Natural killer cell (primary cell): Measurements from ENCODE around the gene SART1. TPM values are rescaled to one million over a fixed set of nuclear protein-coding genes. Genes with fewer than 3 reads are reported as not detected.

Experiments used
- ATAC-seq, 3 donors: fragments of 150-1000 bp in 2 of 3; fragments of 200-7000 bp in 1 of 3; cut with Tn5 transposase; 1 replicate in 1 of 3; 2 replicates in 2 of 3; pipeline ENCODE4 v1.10.0; 2021; ENCODE audit warnings: mild to moderate bottlenecking in 2 of 3, moderate library complexity in 2 of 3
- DNase-seq, 2 donors: peaks; one replicate each; pipeline versions ENCODE4 v3.0.0 to v3.0.0-alpha.2; 2013 to 2021; ENCODE audit warnings: mixed read lengths in 1 of 2
- H3K27ac ChIP-seq: one replicate; pipeline ENCODE4 v1.5.1; 2013; ENCODE audit warnings: mild to moderate bottlenecking, low read length
- H3K27me3 ChIP-seq: one replicate; pipeline ENCODE4 v1.6.1; 2013; ENCODE audit warnings: low read length; ENCODE audit not compliant: control insufficient read depth, insufficient read depth
- H3K36me3 ChIP-seq: one replicate; pipeline ENCODE4 v1.6.1; 2013; ENCODE audit warnings: low read length; ENCODE audit not compliant: control insufficient read depth, insufficient read depth
- H3K4me1 ChIP-seq: one replicate; pipeline ENCODE4 v1.6.1; 2013; ENCODE audit warnings: low read length; ENCODE audit not compliant: control insufficient read depth, insufficient read depth
- H3K4me3 ChIP-seq: one replicate; pipeline ENCODE4 v1.5.1; 2013; ENCODE audit warnings: low read length
- H3K9me3 ChIP-seq: one replicate; pipeline ENCODE4 v1.6.1; 2013; ENCODE audit warnings: low read length; ENCODE audit not compliant: control insufficient read depth, insufficient read depth
- H3K27ac Mint-ChIP-seq, 2 donors: one replicate each; pipeline ENCODE4 v1.8.0; 2022; ENCODE audit warnings: mild to moderate bottlenecking in 2 of 2, mixed read lengths in 2 of 2, moderate library complexity in 1 of 2
- H3K27me3 Mint-ChIP-seq, 2 donors: one replicate each; pipeline ENCODE4 v1.8.0; 2022; ENCODE audit warnings: low read depth in 2 of 2, mixed read lengths in 2 of 2
- H3K36me3 Mint-ChIP-seq: one replicate; pipeline ENCODE4 v1.8.0; 2022; ENCODE audit warnings: mixed read lengths
- H3K4me1 Mint-ChIP-seq, 2 donors: one replicate each; pipeline ENCODE4 v1.8.0; 2022; ENCODE audit warnings: mixed read lengths in 2 of 2
- H3K4me3 Mint-ChIP-seq: one replicate; pipeline ENCODE4 v1.8.0; 2022; ENCODE audit warnings: mild to moderate bottlenecking, moderate library complexity, mixed read lengths
- H3K9me3 Mint-ChIP-seq, 2 donors: one replicate each; pipeline ENCODE4 v1.8.0; 2022; ENCODE audit warnings: mixed read lengths in 2 of 2
- WGBS: methylation state at CpG from one replicate; pipeline ENCODE4 v1.1.7; 2013; ENCODE audit warnings: missing lambda C conversion rate; ENCODE audit not compliant: insufficient coverage; 5-methylcytosine and 5-hydroxymethylcytosine counted together
- intact Hi-C: fragments of 100-400 bp; cut with micrococcal nuclease; formaldehyde crosslinking; loops from one replicate; pipeline ENCODE4 v1.14.2; 2022
- total RNA-seq, 4 donors: library from RNA; stranded (reverse); fragments of 120-200 nt in 1 of 4; gene quantifications; one replicate each; pipeline versions ENCODE4 v1.2.3 to v1.2.4, GENCODE V29; 2013 to 2022
- TF ChIP-seq, protein P1 (sequence below): fragments of 200-600 bp; IDR thresholded peaks from one replicate; pipeline ENCODE4 v1.8.0; 2022; ENCODE audit warnings: antibody characterized with exemption

Gene SART1
- total RNA-seq, 3 donors from 2014 or later (not counting 1 experiment from before 2014, with no cell fraction given), result 103 to 123 (median 115) TPM

DNA sequence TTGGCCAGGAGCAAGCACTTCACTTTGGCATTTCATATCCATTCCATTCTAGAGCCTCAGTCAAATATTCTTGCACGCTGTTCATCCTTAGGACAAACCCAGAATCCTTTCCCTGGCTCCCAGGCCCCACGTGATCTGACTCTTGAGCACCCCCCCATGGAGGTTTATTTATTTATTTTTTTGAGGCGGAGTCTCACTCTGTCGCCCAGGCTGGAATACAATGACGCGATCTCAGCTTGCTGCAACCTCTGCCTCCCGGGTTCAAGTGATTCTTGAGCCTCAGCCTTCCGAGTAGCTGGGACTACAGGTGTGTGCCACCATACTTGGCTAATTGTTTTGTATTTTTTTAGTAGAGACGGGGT lies 29.0 kb upstream of the SART1 start:
- Histone ChIP-seq H3K27me3 (no peaks in the 10 kb centered on the region), H3K36me3 (no peaks in the 10 kb centered on the region), H3K4me3 (no peak overlapping the region), H3K4me1 (peaks cover 30% of the 10 kb centered on the region), H3K27ac (no peak overlapping the region), H3K9me3 (no peaks in the 10 kb centered on the region)
- DNase-seq, result peak in 1 of 2 donors; percentile 34
- no peak for ATAC-seq
- Mint-ChIP-seq H3K9me3 (no peaks in the 10 kb centered on the region), H3K36me3 (no peaks in the 10 kb centered on the region), H3K27ac (peak overlapping the region in 1 of 2 donors; percentile 29), H3K4me3 (no peak overlapping the region), H3K4me1 (peaks cover 16 to 31% of the 10 kb centered on the region in 2 donors), H3K27me3 (no peaks in the 10 kb centered on the region)
- WGBS, result 74% methylated on average over 9 of the region's 9 CpGs
- TF ChIP-seq, protein P1, sequence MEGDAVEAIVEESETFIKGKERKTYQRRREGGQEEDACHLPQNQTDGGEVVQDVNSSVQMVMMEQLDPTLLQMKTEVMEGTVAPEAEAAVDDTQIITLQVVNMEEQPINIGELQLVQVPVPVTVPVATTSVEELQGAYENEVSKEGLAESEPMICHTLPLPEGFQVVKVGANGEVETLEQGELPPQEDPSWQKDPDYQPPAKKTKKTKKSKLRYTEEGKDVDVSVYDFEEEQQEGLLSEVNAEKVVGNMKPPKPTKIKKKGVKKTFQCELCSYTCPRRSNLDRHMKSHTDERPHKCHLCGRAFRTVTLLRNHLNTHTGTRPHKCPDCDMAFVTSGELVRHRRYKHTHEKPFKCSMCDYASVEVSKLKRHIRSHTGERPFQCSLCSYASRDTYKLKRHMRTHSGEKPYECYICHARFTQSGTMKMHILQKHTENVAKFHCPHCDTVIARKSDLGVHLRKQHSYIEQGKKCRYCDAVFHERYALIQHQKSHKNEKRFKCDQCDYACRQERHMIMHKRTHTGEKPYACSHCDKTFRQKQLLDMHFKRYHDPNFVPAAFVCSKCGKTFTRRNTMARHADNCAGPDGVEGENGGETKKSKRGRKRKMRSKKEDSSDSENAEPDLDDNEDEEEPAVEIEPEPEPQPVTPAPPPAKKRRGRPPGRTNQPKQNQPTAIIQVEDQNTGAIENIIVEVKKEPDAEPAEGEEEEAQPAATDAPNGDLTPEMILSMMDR, result no peak
- intact Hi-C loops, result no loop called here

DNA sequence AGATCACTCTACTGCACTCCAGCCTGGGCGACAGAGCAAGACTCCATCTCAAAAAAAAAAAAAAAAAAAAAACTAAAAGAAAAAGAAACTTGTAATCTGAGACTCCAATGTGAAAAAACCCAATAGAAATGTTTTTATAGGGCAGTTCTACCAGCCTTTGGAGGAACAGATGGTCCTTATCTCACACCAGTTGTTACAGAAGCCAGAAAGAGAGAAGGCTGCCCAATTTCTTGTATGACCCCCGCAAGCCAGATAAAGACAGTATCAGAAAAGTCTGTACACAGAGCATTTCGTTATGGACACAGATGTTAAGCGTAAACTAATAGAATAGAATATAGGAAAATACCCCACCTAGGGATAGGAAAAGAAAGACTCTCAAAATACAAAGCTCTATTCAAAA lies 27.5 kb upstream of the SART1 start:
- Histone ChIP-seq H3K4me1 (peaks cover 15% of the 10 kb centered on the region), H3K9me3 (no peaks in the 10 kb centered on the region), H3K4me3 (no peak overlapping the region), H3K27me3 (no peaks in the 10 kb centered on the region), H3K36me3 (no peaks in the 10 kb centered on the region), H3K27ac (no peak overlapping the region)
- no peaks in the 10 kb centered on the region for H3K9me3 Mint-ChIP-seq
- H3K4me3 Mint-ChIP-seq, result no peak overlapping the region
- no peaks in the 10 kb centered on the region for H3K27me3 Mint-ChIP-seq
- TF ChIP-seq, protein P1, result no peak
- no CpG with 5 or more reads among the region's 4 CpGs for WGBS
- intact Hi-C loops, result no loop called here
- DNase-seq, result no peak
- no peak overlapping the region for H3K27ac Mint-ChIP-seq
- ATAC-seq, result no peak
- no peaks in the 10 kb centered on the region for H3K36me3 Mint-ChIP-seq
- H3K4me1 Mint-ChIP-seq, result peaks cover 2 to 16% of the 10 kb centered on the region in 2 donors

DNA sequence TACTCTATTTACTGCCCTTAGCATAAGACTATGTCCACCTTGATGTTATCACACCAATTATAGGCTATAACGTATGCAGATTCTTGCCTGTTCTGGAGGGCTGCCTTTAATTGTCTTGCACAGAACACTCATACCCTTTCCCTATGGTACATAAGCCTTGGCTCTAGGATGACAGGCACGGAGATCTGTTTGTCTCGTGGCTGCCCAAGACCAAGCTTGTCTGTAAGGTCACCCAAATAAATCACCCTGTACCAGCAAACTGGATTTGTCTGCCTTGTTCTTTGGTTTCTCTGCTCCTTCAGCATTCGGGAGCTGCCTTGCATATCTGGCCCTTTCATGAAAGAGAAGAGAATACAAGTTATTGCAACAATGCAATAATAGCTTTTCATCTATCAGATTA lies 23.8 kb upstream of the SART1 start:
- Histone ChIP-seq H3K27me3 (no peaks in the 10 kb centered on the region), H3K4me1 (peaks cover 7% of the 10 kb centered on the region), H3K27ac (no peak overlapping the region), H3K36me3 (no peaks in the 10 kb centered on the region), H3K9me3 (no peaks in the 10 kb centered on the region), H3K4me3 (no peak overlapping the region)
- DNase-seq, result no peak
- TF ChIP-seq, protein P1, result no peak
- intact Hi-C loops, result no loop called here
- no peaks in the 10 kb centered on the region for H3K36me3 Mint-ChIP-seq
- no peak overlapping the region for H3K27ac Mint-ChIP-seq
- H3K4me3 Mint-ChIP-seq, result no peak overlapping the region
- H3K4me1 Mint-ChIP-seq, result peaks cover 0 to 6% of the 10 kb centered on the region in 2 donors
- H3K9me3 Mint-ChIP-seq, result no peaks in the 10 kb centered on the region
- no peak for ATAC-seq
- WGBS, result 62% methylated on average over 4 of the region's 4 CpGs
- no peaks in the 10 kb centered on the region for H3K27me3 Mint-ChIP-seq

DNA sequence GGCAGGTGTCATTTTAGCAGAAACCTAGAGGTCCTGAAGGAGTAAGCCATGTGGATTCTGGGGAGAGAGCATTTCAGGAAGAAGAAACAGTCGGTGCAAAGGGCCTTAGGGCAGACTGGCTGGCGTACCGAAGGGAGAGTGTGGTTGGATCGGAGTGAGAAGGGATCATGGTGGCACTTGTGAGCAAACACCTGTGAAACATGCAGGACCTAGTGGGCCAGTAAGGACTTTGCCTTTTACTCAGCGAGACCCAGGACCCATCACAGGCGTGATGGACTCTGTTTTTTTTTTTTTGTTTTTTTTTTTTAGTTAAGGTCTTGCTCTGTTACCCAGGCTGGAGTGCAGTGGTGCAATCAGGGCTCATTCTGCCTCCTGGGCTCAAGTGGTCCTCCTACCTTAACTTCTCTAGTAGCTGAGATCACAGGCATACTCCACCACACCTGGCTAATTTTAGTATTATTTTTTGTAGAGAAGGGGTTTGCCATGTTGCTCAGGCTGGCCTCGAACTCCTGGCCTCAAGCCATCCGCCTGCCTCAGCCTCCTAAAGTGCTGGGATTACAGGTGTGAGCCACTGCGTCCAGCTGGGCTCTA lies 19.7 kb upstream of the SART1 start:
- no peak for ATAC-seq
- Histone ChIP-seq H3K4me3 (no peak overlapping the region), H3K27me3 (no peaks in the 10 kb centered on the region), H3K9me3 (no peaks in the 10 kb centered on the region), H3K27ac (no peak overlapping the region), H3K36me3 (no peaks in the 10 kb centered on the region), H3K4me1 (peaks cover 7% of the 10 kb centered on the region)
- H3K4me1 Mint-ChIP-seq, result peaks cover 0 to 6% of the 10 kb centered on the region in 2 donors
- TF ChIP-seq, protein P1, result no peak
- WGBS, result 82% methylated on average over 9 of the region's 9 CpGs
- no peak overlapping the region for H3K4me3 Mint-ChIP-seq
- no peak for DNase-seq
- intact Hi-C loops, result no loop called here
- H3K9me3 Mint-ChIP-seq, result no peaks in the 10 kb centered on the region
- no peaks in the 10 kb centered on the region for H3K27me3 Mint-ChIP-seq
- H3K27ac Mint-ChIP-seq, result peak overlapping the region in 1 of 2 donors; percentile 7
- no peaks in the 10 kb centered on the region for H3K36me3 Mint-ChIP-seq
